Measurements from ENCODE around the gene CAPZB.

GRCh38 chr1:19517017-19517416 lies 31.7 kb upstream of the CAPZB start:
- TF ChIP-seq POLR2A (IDR thresholded peaks at IDR 0.05; ENCODE audit: extremely low read depth, insufficient read length) = no peak
- no peak for TF ChIP-seq CTCF (IDR thresholded peaks at IDR 0.05; ENCODE audit: low read depth, low read length)

Measured in NB4 (cell line).